ENCODE data around the gene ETV5.

The ETV5 gene

DNA sequence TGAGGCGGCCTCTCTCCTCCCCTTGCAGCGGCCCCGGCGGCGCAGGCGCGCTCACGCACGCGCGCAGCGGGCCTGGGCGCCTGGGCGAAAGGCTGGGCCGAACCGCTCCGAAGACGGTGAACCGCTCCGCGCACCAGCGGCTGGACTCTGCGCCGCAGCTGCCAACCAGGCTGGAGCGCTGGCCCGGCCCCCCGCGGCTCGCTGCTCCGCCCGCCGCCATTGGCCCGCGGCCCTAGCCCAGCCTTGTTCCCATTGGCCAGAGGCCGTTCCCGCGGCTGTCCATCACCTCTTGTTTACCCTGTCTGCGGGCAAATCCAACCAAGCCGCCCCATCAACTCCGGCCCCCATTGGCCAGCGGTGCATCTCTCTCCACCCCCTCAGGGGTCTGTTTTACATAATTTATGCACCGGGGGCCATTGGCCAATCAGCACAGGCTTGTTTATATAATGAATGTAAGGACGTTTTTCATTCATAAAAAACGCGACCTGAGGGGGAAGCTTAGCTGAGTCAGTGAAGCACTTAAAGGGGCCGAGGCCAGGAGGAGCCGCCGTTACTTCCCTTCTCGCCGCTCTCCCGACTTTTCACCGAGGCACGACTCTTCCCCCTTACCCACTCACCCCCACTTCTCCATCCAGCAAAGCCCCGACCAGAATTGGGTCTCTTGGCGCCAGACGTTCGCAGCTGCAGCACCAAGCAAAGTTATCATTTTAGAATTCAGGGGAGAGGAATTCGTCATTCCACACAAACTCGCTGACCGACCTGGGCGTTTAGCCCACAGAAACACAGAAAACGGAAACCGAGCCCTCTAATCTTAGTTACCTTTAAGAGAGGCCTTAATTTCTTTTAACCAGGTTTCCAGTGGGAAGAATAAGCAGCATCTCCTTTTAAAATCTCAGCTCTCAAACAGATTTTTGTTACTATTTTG is at the start of gene ETV5:
ETV5 (minus strand) TSS at position 149 of the 925 bp plus-strand sequence. CDS start 3,221 bp downstream, outside the sequence.
- Histone ChIP-seq H2AFZ (ENCODE audit: low read depth, low read length) (peak within 1 kb of the TSS; percentile 96), H3K4me1 (ENCODE audit: insufficient read depth, low read length) (peaks cover 32% of the 10 kb centered on the region), H3K27me3 (ENCODE audit: insufficient read depth, low read length) (peaks cover 44% of the 10 kb centered on the region), H3K4me3 (ENCODE audit: low read length) (peak within 1 kb of the TSS; percentile 57), H3K9me3 (ENCODE audit: low read length) (no peaks in the 10 kb centered on the region), H3K36me3 (ENCODE audit: insufficient read depth, low read length) (no peaks in the 10 kb centered on the region)

DNA sequence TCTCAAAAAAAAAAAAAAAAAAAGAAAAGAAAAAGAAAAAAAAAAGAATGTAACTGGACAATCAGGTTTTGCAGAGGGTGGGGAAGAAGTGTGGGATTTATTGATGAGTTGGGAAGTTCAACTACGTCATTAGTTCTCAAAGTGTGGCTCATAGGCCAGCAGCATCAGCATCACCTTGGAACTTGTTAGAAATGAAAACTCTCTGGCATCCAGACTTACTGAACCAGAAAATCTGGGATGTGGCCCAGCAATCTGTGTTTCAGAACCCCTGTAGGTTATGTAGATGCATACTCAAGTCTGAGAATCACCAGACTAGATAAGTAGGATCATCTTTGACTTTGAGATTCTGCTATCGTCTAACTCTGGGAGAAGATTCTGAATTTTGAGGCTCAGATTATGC is 45.8 kb upstream of the ETV5 start:
- H2AFZ ChIP-seq (ENCODE audit: low read depth, low read length): no peak overlapping the region
- no peak overlapping the region for H3K4me3 ChIP-seq (ENCODE audit: low read length)
- no peaks in the 10 kb centered on the region for H3K27me3 ChIP-seq (ENCODE audit: insufficient read depth, low read length)
- H3K9me3 ChIP-seq (ENCODE audit: low read length): no peaks in the 10 kb centered on the region
- no peaks in the 10 kb centered on the region for H3K36me3 ChIP-seq (ENCODE audit: insufficient read depth, low read length)
- no peaks in the 10 kb centered on the region for H3K4me1 ChIP-seq (ENCODE audit: insufficient read depth, low read length)

DNA sequence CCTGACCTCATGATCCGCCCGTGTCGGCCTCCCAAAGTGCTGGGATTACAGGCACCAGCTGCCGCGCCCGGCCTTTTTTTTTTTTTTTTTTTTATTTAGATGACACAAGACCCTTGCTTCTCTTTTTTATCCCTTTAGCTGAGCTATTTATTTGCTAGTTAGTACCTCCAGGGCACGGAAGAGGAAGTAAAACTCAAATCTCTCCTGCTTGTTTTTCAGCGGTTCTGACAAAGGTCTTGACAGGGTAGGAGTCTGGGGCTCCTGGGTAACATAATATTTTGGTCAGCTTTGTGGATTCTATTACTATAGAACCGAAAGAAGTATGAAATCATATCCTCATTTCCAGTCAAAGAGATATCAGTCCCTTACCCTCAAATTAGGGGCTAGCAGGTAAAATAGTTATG is 44.0 kb upstream of the ETV5 start:
- H3K4me3 ChIP-seq (ENCODE audit: low read length): no peak overlapping the region
- H3K9me3 ChIP-seq (ENCODE audit: low read length): no peaks in the 10 kb centered on the region
- no peak overlapping the region for H2AFZ ChIP-seq (ENCODE audit: low read depth, low read length)
- no peaks in the 10 kb centered on the region for H3K27me3 ChIP-seq (ENCODE audit: insufficient read depth, low read length)
- H3K36me3 ChIP-seq (ENCODE audit: insufficient read depth, low read length): no peaks in the 10 kb centered on the region
- no peaks in the 10 kb centered on the region for H3K4me1 ChIP-seq (ENCODE audit: insufficient read depth, low read length)

DNA sequence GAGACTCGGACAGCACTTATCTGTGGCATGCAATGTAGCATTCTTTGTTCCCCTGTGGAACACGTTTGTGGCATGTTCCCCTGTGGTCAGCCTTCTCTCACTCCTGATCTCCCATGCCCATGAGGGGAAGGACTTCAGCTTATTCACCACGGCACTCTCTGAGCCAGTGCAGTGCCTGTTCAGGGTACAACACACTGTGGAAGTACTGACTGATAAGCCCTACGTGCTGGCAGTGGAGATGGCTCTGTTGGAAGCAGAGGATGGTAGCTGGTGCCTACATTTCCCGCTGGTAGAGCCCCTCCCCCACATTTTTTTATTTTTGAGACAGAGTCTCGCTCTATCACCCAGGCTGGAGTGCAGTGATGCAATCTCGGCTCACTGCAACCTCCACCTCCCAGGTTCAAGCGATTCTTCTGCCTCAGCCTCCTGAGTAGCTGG is 43.5 kb upstream of the ETV5 start:
- no peak overlapping the region for H3K4me3 ChIP-seq (ENCODE audit: low read length)
- H3K4me1 ChIP-seq (ENCODE audit: insufficient read depth, low read length): no peaks in the 10 kb centered on the region
- H3K36me3 ChIP-seq (ENCODE audit: insufficient read depth, low read length): no peaks in the 10 kb centered on the region
- no peaks in the 10 kb centered on the region for H3K27me3 ChIP-seq (ENCODE audit: insufficient read depth, low read length)
- H2AFZ ChIP-seq (ENCODE audit: low read depth, low read length): no peak overlapping the region
- H3K9me3 ChIP-seq (ENCODE audit: low read length): no peaks in the 10 kb centered on the region

DNA sequence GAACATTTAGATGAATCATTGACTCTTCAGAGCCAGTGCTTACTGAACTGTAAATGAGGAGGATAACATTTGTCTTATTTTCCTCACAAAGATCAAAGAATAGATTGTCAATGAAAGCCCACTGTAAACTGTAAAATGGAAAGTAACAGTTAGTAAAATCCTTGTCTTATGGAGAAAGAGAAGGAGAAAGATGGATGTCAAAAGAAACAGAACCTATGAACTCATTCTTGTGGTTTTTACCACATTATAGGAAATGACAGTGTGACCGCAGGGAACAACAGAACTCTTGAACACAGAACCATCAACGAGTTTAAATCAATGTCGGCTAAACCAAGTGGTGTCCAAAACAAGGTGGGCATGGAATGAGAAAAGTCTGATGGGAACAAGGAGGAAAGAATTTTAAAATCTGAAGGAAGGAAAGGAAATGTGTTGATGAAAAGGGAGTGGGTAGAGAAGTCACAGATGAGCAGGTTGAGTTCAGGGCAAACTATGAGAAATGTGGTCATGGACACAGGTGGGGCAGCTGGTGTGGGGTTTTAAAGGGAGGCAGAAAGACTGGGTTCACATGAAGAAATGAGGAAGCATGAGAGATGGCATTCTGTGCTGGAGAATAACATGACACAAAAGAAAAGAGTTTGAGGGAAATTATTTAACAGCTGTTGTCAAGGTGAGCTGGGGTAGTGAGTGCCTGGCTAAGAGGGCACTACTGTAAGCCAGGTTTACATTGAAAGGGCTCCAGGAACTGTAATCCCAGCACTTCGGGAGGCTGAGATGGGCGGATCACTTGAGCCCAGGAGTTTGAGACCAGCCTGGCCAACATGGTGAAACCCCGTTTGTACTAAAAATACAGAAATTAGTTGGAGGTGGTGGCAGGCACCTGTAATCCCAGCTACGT is 42.4 kb upstream of the ETV5 start:
- H3K27me3 ChIP-seq (ENCODE audit: insufficient read depth, low read length): no peaks in the 10 kb centered on the region
- no peaks in the 10 kb centered on the region for H3K36me3 ChIP-seq (ENCODE audit: insufficient read depth, low read length)
- no peak overlapping the region for H3K4me3 ChIP-seq (ENCODE audit: low read length)
- no peaks in the 10 kb centered on the region for H3K9me3 ChIP-seq (ENCODE audit: low read length)
- no peak overlapping the region for H2AFZ ChIP-seq (ENCODE audit: low read depth, low read length)
- no peaks in the 10 kb centered on the region for H3K4me1 ChIP-seq (ENCODE audit: insufficient read depth, low read length)

DNA sequence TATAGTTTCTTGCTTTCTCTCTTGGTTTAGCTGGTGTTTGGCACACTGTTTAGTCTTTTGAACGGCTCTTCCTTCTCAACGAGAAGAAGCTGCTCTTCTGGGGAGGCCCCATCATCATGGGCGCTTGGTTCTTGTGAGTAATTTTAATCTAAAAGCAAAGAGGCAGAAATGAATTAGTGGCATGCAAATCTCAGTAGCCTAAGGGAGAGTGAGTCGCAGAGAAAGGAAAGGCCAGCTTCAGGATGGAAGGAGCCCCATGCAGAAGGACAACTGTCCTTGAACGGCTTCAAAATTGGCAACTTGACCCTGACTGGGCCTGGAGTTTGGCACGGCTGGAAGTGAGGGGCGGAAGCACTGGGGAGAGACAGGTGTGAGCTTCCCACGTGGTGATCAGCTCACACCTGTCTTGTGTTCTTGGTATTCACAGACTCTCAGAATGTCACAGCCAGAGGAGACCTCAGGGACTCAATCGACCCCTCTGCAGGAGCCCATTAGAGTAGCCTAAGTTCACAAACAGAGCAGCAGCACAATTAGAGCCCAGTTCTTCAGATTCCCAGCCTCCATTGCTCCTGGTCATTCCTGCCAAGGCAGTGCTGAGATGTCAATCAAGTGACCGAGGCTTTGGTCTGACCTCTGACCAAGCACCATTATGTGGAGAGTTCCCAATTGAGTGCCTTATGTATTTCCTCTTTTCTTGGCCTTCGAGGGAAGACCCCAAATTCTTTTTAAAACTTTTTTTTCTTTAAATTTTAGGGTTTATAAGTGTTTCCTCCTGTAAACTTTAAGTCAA is 41.3 kb upstream of the ETV5 start:
- no peak overlapping the region for H2AFZ ChIP-seq (ENCODE audit: low read depth, low read length)
- no peak overlapping the region for H3K4me3 ChIP-seq (ENCODE audit: low read length)
- H3K9me3 ChIP-seq (ENCODE audit: low read length): no peaks in the 10 kb centered on the region
- H3K27me3 ChIP-seq (ENCODE audit: insufficient read depth, low read length): no peaks in the 10 kb centered on the region
- H3K36me3 ChIP-seq (ENCODE audit: insufficient read depth, low read length): no peaks in the 10 kb centered on the region
- H3K4me1 ChIP-seq (ENCODE audit: insufficient read depth, low read length): no peaks in the 10 kb centered on the region

DNA sequence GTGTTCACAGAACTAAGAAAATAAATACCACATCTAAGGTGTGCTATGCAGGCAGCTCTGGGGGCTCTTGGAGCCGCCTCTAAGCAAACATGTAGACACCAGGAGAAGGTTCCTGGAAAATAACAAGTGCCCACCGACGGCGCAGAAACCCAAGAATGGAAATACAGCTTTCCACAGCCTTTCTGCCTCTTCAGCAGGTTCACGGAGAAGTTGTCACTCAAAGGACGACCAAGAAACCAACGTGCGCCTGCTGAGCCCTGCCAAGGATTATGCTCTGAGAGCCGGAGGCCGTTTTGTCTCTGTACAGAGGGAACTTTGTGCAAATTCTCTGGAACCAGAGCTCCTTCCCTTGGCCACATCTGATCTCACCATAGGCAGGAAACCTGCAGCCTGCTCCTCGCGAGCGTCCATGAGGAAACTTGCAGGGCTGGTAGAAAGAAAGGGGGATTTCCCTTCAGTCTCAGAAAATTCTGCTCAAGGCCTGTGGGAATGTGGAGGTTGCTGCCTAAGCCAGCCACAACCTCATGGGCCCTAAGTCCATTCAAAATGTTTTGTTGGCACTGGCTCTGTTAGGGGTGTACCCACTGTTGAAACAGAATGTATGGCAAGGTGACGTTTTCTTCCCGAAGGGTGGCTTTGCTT is 40.6 kb upstream of the ETV5 start:
- Histone ChIP-seq H2AFZ (ENCODE audit: low read depth, low read length) (no peak overlapping the region), H3K4me3 (ENCODE audit: low read length) (no peak overlapping the region), H3K27me3 (ENCODE audit: insufficient read depth, low read length) (no peaks in the 10 kb centered on the region), H3K36me3 (ENCODE audit: insufficient read depth, low read length) (no peaks in the 10 kb centered on the region), H3K4me1 (ENCODE audit: insufficient read depth, low read length) (no peaks in the 10 kb centered on the region), H3K9me3 (ENCODE audit: low read length) (no peaks in the 10 kb centered on the region)

DNA sequence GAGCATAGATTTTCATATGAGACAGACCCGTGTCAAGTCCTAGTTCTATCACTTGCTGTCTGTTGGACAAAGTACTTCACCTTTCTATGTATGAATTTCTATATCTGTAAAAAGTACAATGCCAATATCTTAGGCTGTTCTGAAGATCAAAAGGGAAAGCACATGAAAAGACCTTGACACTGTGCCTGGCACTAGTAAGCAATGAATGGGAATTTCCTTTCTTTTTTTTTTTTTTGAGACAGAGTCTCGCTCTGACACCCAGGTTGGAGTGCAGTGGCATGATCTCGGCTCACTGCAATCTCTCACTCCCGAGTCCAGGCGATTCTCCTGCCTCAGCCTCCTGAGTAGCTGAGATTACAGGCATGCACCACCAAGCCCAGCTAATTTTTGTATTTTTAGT is 35.4 kb upstream of the ETV5 start:
- no peak overlapping the region for H3K4me3 ChIP-seq (ENCODE audit: low read length)
- H3K27me3 ChIP-seq (ENCODE audit: insufficient read depth, low read length): no peaks in the 10 kb centered on the region
- H3K4me1 ChIP-seq (ENCODE audit: insufficient read depth, low read length): no peaks in the 10 kb centered on the region
- H3K9me3 ChIP-seq (ENCODE audit: low read length): no peaks in the 10 kb centered on the region
- H3K36me3 ChIP-seq (ENCODE audit: insufficient read depth, low read length): no peaks in the 10 kb centered on the region
- H2AFZ ChIP-seq (ENCODE audit: low read depth, low read length): no peak overlapping the region

DNA sequence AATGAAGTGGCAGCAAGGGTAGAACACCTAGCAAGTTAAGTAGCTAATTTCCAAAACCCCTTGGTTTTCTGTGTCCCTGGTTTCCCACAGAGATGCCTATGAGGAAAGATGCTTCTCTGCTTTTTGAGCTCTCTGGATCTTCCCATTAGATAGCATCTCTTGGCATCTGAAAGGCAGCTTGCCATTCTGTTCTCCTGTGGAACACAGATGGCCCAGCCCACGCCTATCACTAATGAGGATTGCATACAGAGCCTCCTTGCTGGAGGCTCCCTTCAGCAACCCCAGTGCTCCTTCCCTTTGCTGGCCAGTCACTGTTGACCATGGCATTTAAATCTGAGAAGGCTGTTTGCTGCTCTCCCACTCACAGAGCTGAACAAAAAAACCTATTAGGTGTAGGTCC is 34.4 kb upstream of the ETV5 start:
- H3K27me3 ChIP-seq (ENCODE audit: insufficient read depth, low read length): no peaks in the 10 kb centered on the region
- no peaks in the 10 kb centered on the region for H3K36me3 ChIP-seq (ENCODE audit: insufficient read depth, low read length)
- no peaks in the 10 kb centered on the region for H3K4me1 ChIP-seq (ENCODE audit: insufficient read depth, low read length)
- H3K9me3 ChIP-seq (ENCODE audit: low read length): no peaks in the 10 kb centered on the region
- H3K4me3 ChIP-seq (ENCODE audit: low read length): no peak overlapping the region
- H2AFZ ChIP-seq (ENCODE audit: low read depth, low read length): no peak overlapping the region

DNA sequence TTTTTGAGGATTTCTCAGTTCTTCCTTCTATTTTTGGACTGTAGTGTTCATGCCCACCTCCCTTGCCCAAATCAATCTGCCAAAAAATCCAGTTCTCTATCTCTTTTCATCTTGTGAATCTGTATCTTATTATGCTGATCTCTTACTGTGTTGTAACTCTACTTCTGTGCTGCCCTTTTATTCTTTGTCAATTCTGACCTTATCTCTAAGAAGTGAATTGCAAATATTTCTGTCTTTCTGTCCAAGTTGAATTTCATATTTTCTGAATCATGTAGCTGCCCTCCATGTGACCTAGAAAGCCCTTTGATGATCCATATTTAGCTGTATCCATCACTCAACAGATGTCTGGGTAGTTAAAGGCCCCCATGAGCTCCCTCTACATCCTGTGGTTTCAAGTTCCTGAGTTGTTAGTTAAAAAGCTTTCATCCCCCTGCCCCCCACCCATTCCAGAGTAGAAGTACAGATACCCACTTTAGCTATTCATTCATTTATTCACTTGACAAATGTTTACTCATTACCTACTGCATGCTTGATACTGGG is 33.6 kb upstream of the ETV5 start:
- Histone ChIP-seq H3K9me3 (ENCODE audit: low read length) (no peaks in the 10 kb centered on the region), H2AFZ (ENCODE audit: low read depth, low read length) (no peak overlapping the region), H3K4me3 (ENCODE audit: low read length) (no peak overlapping the region), H3K4me1 (ENCODE audit: insufficient read depth, low read length) (no peaks in the 10 kb centered on the region), H3K27me3 (ENCODE audit: insufficient read depth, low read length) (no peaks in the 10 kb centered on the region), H3K36me3 (ENCODE audit: insufficient read depth, low read length) (no peaks in the 10 kb centered on the region)

DNA sequence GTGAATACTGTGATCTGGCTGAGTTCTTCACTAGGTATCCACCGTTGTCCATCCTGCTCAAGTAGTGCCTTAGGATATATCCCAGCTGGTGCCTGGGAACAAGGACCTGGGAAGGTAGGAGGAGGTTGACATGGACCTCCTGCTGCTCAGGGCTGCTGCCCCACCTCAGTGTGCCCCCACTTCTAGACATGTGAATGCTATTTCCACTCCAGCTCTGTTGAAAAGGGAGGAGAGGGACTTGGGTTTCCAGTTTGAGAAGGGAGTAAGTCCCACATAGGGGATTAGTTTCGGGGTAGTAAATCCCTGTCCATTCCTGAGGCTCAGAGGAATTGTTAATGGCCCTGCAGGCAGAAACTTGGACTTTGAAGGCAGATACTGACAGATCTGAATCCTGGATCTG is 32.9 kb upstream of the ETV5 start:
- Histone ChIP-seq H2AFZ (ENCODE audit: low read depth, low read length) (no peak overlapping the region), H3K4me3 (ENCODE audit: low read length) (no peak overlapping the region), H3K9me3 (ENCODE audit: low read length) (no peaks in the 10 kb centered on the region), H3K27me3 (ENCODE audit: insufficient read depth, low read length) (no peaks in the 10 kb centered on the region), H3K36me3 (ENCODE audit: insufficient read depth, low read length) (no peaks in the 10 kb centered on the region), H3K4me1 (ENCODE audit: insufficient read depth, low read length) (no peaks in the 10 kb centered on the region)

DNA sequence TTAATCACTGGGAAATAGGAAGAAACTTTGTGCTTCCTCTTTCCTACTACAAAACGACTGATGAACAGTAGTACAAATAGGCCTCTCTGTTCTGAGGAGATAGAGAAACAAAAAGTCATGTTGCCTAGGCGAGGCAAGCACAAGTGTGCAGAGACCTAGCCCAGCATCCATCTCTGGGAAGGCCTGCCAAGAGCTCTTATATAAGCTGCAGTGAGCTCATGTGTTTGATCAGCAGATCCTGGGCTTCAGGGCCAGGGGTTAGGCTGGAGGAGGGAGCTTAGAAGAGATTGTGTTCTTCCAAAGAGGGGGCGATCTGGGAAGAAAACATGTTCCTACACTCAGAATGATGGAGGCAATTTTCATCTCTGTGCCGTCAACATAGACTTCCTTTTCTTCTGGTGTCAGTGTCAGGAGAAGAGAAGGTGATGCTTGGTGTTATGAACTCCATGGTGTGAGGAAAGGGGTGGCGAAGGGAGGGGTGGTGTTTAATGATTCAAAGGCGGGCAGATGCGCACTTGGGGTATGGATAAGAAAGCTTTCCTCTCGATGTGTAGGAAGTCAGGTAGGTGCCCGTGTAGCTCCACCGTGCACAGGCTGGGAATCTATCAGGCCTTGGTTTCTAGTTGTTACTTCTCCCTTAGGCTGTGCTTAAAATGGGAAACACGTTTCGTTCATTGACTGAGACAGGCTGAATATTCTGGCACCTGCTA is 29.5 kb upstream of the ETV5 start:
- H3K4me1 ChIP-seq (ENCODE audit: insufficient read depth, low read length): no peaks in the 10 kb centered on the region
- H3K36me3 ChIP-seq (ENCODE audit: insufficient read depth, low read length): no peaks in the 10 kb centered on the region
- H3K9me3 ChIP-seq (ENCODE audit: low read length): no peaks in the 10 kb centered on the region
- no peaks in the 10 kb centered on the region for H3K27me3 ChIP-seq (ENCODE audit: insufficient read depth, low read length)
- no peak overlapping the region for H3K4me3 ChIP-seq (ENCODE audit: low read length)
- no peak overlapping the region for H2AFZ ChIP-seq (ENCODE audit: low read depth, low read length)

All from neuron (in vitro differentiated cells).